Thyroid gland (tissue), 4 donors: Measurements from ENCODE around the gene KMT2D. TPM values are rescaled to one million over a fixed set of nuclear protein-coding genes. Genes with fewer than 3 reads are reported as not detected.

Experiments used
- DNase-seq, 2 donors: peaks; one replicate each; pipeline ENCODE4 v3.0.0-alpha.2; 2019
- H3K27ac ChIP-seq, 3 donors: fragments of 200-600 bp; sonication (generic); 1 replicate in 2 of 3; 2 replicates in 1 of 3; pipeline ENCODE4 v1.5.1; 2016 to 2019; ENCODE audit warnings: mild to moderate bottlenecking in 1 of 3, moderate library complexity in 1 of 3
- H3K27me3 ChIP-seq: fragments of 200-600 bp; sonication (generic); one replicate; pipeline ENCODE4 v1.5.1; 2019
- H3K36me3 ChIP-seq, 2 donors: fragments of 200-600 bp; sonication (generic); one replicate each; pipeline ENCODE4 v1.5.1; 2016 to 2019
- H3K4me1 ChIP-seq, 2 donors: fragments of 200-600 bp; sonication (generic); one replicate each; pipeline ENCODE4 v1.5.1; 2017 to 2019
- H3K4me3 ChIP-seq, 3 donors: fragments of 200-600 bp; sonication (generic); replicated peaks in 1 of 3; 1 replicate in 2 of 3; 2 replicates in 1 of 3; pipeline ENCODE4 v1.5.1; 2016; ENCODE audit warnings: mild to moderate bottlenecking in 1 of 3
- H3K9me3 ChIP-seq: fragments of 200-600 bp; sonication (generic); one replicate; pipeline ENCODE4 v1.5.1; 2017
- CTCF ChIP-seq, 6 experiments: fragments of 200-600 bp in 3 of 6; fragments of 450-650 bp in 3 of 6; sonication (generic) in 3 of 6; IDR thresholded peaks; one replicate each; pipeline ENCODE4 v1.5.1; 2016 to 2019; ENCODE audit warnings: antibody characterized with exemption in 6 of 6, mild to moderate bottlenecking in 2 of 6, inconsistent platforms in 1 of 6, moderate library complexity in 1 of 6
- POLR2A ChIP-seq, 2 donors: fragments of 450-650 bp; IDR thresholded peaks; one replicate each; pipeline ENCODE4 v1.6.1; 2017; ENCODE audit warnings: antibody characterized with exemption in 2 of 2, mild to moderate bottlenecking in 2 of 2, moderate library complexity in 1 of 2
- WGBS, 2 donors: methylation state at CpG; one replicate each; pipeline ENCODE4 v1.1.5; 2017; 5-methylcytosine and 5-hydroxymethylcytosine counted together
- intact Hi-C: fragments of 100-400 bp; cut with DNase I; formaldehyde crosslinking; loops from one replicate; pipeline ENCODE4 v1.15.1; 2023
- total RNA-seq, 4 donors: library from RNA; depleted of rRNA; stranded (reverse); fragments of >200 nt; gene quantifications; one replicate each; pipeline ENCODE4 v1.2.3, GENCODE V29; 2016

KMT2D gene
- total RNA-seq, 4 donors from 2014 or later = 42.5 to 107 (median 71.6) TPM

DNA sequence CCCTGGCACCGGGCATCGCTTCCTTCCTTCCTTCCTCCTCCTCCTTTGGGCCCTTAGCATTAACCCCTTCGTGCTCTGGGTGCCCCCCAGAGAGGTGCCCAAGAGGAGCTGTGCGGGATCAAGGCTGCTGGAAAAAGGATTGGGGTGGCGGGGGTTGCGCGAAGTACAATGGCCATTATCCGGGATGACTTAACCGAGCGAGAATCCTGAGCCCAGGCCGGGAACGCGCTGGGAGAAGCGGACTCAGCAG is 31.2 kb upstream of the KMT2D start:
- H3K9me3 ChIP-seq = no peaks in the 10 kb centered on the region
- TF ChIP-seq POLR2A (IDR thresholded peaks at IDR 0.05) (no peak), CTCF (IDR thresholded peaks at IDR 0.05) (no peak)
- no peak overlapping the region for H3K4me3 ChIP-seq
- DNase-seq = no peak
- H3K36me3 ChIP-seq = peaks cover 0 to 3% of the 10 kb centered on the region in 2 donors
- WGBS, 2 donors = 5 to 8% methylated on average over 11 to 12 of the region's 14 CpGs
- peaks cover 28 to 60% of the 10 kb centered on the region in 2 donors for H3K4me1 ChIP-seq
- intact Hi-C loops = no loop called here
- peaks cover 12% of the 10 kb centered on the region for H3K27me3 ChIP-seq
- H3K27ac ChIP-seq = no peak overlapping the region

DNA sequence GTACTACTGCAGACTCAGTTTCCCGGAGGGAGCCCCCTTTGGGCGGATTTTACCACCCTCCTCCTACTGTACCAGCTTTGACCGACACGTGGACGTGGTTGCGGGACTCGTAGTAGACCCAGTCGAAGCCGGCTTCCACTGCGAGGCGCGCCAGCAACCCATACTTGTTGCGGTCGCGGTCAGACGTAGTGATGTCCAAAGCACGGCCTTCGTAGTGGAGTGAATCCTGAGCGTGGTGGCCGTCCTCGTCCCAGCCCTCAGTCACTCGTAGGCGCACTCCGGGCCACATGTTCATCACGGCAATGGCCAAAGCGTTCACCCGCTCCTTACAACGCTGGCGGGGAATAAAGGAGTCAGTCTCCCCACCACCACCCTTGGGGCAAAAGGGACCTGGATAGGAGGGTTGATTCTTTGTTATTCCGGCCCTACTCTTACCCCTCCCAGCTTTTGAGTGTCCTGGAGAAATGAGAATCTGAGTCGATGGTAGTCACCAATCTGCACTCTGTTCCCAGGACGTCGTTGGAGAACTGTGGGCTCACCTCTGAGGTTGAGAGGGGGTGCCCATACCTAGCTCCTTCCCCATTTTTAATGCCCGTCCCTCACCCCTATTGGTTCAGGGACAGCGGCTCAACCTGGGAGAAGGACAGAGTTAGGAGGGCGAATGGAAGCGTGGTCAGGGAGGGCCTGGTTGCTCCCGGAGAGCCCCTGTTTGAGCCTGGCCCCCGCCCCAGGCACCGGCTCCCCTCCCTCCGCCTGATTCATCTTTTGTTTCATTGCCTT is 30.7 kb upstream of the KMT2D start:
- Histone ChIP-seq H3K27ac (no peak overlapping the region), H3K27me3 (peaks cover 12% of the 10 kb centered on the region), H3K36me3 (no peaks in the 10 kb centered on the region), H3K4me1 (peaks cover 28 to 60% of the 10 kb centered on the region in 2 donors), H3K9me3 (no peaks in the 10 kb centered on the region), H3K4me3 (no peak overlapping the region)
- TF ChIP-seq POLR2A (IDR thresholded peaks at IDR 0.05) = no peak
- TF ChIP-seq CTCF (IDR thresholded peaks at IDR 0.05) = no peak
- intact Hi-C loops = no loop called here
- DNase-seq = no peak
- 24 to 33% methylated on average over 15 to 28 of the region's 41 CpGs for WGBS, 2 donors

- TF ChIP-seq POLR2A (IDR thresholded peaks at IDR 0.05) (no peak), CTCF (IDR thresholded peaks at IDR 0.05) (no peak)
- H3K4me1 ChIP-seq = peaks cover 28 to 60% of the 10 kb centered on the region in 2 donors
- peaks cover 12% of the 10 kb centered on the region for H3K27me3 ChIP-seq
- H3K36me3 ChIP-seq = no peaks in the 10 kb centered on the region
- 7 to 12% methylated on average over 21 to 30 of the region's 88 CpGs for WGBS, 2 donors
- no peaks in the 10 kb centered on the region for H3K9me3 ChIP-seq
- H3K4me3 ChIP-seq = peak overlapping the region in 1 of 3 donors; percentile 2
- peak in 1 of 2 donors; percentile 11 for DNase-seq
- H3K27ac ChIP-seq = no peak overlapping the region
- intact Hi-C loops = loop anchor here (5.0 to 10.0 kb wide), 2 partner anchors 32 to 145 kb away; no protein-coding TSS in a partner anchor
Measured at GRCh38 chr12:49089821-49090773, 29.5 kb upstream of the KMT2D start.

GRCh38 chr12:49088932-49089330 is 28.3 kb upstream of the KMT2D start:
- Histone ChIP-seq H3K36me3 (no peaks in the 10 kb centered on the region), H3K9me3 (no peaks in the 10 kb centered on the region), H3K27me3 (peaks cover 12% of the 10 kb centered on the region), H3K27ac (no peak overlapping the region), H3K4me3 (no peak overlapping the region), H3K4me1 (peaks cover 17 to 49% of the 10 kb centered on the region in 2 donors)
- intact Hi-C loops = loop anchor here (5.0 to 10.0 kb wide), 2 partner anchors 33 to 146 kb away; no protein-coding TSS in a partner anchor
- WGBS, 2 donors = 55 to 62% methylated on average over 6 of the region's 6 CpGs
- DNase-seq = no peak
- no peak for TF ChIP-seq POLR2A (IDR thresholded peaks at IDR 0.05)
- no peak for TF ChIP-seq CTCF (IDR thresholded peaks at IDR 0.05)
